ENCODE data around the gene MIA.

DNA sequence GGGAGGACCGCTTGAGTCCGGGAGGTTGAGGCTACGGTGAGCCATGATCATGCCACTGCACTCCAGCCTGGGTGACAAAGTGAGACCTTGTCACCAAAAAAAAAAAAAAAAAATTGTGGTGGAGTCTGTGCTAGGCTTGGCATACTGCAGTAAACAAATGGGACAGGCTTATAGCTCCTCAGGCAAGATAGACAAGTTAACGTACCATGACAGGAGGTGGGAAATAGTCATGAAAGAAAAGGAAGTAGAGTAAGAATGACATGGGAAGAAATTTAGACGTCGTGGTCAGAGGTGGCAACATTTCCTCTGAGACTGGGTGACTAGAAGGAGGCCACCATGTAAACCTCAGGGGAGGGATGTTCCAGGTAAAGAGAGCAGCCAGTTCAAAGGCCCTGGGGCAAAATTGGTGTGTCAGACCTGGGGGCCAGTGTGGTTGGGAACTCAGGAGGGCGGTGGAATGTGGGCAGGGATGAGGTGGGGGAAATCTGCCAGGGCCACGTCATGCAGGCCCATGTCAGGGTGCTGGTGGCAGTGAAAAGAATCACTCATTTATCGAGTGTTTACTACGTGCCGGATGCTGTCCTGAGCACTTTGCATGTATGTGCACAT lies 18.7 kb upstream of the MIA start:
- TF ChIP-seq, protein P1, sequence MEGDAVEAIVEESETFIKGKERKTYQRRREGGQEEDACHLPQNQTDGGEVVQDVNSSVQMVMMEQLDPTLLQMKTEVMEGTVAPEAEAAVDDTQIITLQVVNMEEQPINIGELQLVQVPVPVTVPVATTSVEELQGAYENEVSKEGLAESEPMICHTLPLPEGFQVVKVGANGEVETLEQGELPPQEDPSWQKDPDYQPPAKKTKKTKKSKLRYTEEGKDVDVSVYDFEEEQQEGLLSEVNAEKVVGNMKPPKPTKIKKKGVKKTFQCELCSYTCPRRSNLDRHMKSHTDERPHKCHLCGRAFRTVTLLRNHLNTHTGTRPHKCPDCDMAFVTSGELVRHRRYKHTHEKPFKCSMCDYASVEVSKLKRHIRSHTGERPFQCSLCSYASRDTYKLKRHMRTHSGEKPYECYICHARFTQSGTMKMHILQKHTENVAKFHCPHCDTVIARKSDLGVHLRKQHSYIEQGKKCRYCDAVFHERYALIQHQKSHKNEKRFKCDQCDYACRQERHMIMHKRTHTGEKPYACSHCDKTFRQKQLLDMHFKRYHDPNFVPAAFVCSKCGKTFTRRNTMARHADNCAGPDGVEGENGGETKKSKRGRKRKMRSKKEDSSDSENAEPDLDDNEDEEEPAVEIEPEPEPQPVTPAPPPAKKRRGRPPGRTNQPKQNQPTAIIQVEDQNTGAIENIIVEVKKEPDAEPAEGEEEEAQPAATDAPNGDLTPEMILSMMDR (IDR thresholded peaks at IDR 0.05) = no peak
- TF ChIP-seq POLR2A (IDR thresholded peaks at IDR 0.05) = no peak

Data from adrenal gland (tissue), 5 donors.